Activated CD8-positive, alpha-beta T cell treated with anti-CD3 and anti-CD28 coated beads for 36 hours (primary cell): Measurements from ENCODE around the gene SIM2. TPM values are rescaled to one million over a fixed set of nuclear protein-coding genes. Genes with fewer than 3 reads are reported as not detected.

Experiments used
- ATAC-seq: fragments of 200-7000 bp; cut with Tn5 transposase; one replicate; pipeline ENCODE4 v1.10.0; 2021; ENCODE audit warnings: mild to moderate bottlenecking, moderate library complexity
- CTCF ChIA-PET: fragments of 350-600 bp; sonication (Branson Sonifier 250); formaldehyde crosslinking; loops from one replicate; lab custom pipeline; 2021; ENCODE audit warnings: antibody characterized with exemption; lab: Charles Lee
- POLR2A ChIA-PET: fragments of 350-600 bp; sonication (Branson Sonifier 250); formaldehyde crosslinking; loops from one replicate; lab custom pipeline; 2021; ENCODE audit warnings: antibody characterized with exemption; lab: Charles Lee
- DNase-seq: peaks from one replicate; pipeline ENCODE4 v3.0.0-alpha.2; 2020
- H3K27ac Mint-ChIP-seq: one replicate; pipeline ENCODE4 v1.8.0; 2021; ENCODE audit warnings: mild to moderate bottlenecking, mixed read lengths
- H3K27me3 Mint-ChIP-seq: one replicate; pipeline ENCODE4 v1.8.0; 2021; ENCODE audit warnings: mixed read lengths
- H3K36me3 Mint-ChIP-seq: one replicate; pipeline ENCODE4 v1.8.0; 2021; ENCODE audit warnings: low read depth, mixed read lengths
- H3K4me1 Mint-ChIP-seq: one replicate; pipeline ENCODE4 v1.8.0; 2021; ENCODE audit warnings: low read depth, mixed read lengths
- H3K4me3 Mint-ChIP-seq: one replicate; pipeline ENCODE4 v1.8.0; 2021; ENCODE audit warnings: mild to moderate bottlenecking, moderate library complexity, mixed read lengths
- H3K9me3 Mint-ChIP-seq: one replicate; pipeline ENCODE4 v1.8.0; 2021; ENCODE audit warnings: mixed read lengths
- intact Hi-C: fragments of 100-400 bp; cut with micrococcal nuclease; formaldehyde crosslinking; loops from one replicate; pipeline ENCODE4 v1.10.0; 2022
- total RNA-seq, 2 experiments: library from RNA; stranded (reverse); gene quantifications; one replicate each; pipeline ENCODE4 v1.2.3, GENCODE V29; 2021
- TF ChIP-seq, protein P1 (sequence below): fragments of 200-600 bp; IDR thresholded peaks from one replicate; pipeline ENCODE4 v1.8.0; 2022; ENCODE audit warnings: antibody characterized with exemption, mild to moderate bottlenecking

The SIM2 gene
- total RNA-seq, 2 experiments from 2014 or later: not detected

DNA sequence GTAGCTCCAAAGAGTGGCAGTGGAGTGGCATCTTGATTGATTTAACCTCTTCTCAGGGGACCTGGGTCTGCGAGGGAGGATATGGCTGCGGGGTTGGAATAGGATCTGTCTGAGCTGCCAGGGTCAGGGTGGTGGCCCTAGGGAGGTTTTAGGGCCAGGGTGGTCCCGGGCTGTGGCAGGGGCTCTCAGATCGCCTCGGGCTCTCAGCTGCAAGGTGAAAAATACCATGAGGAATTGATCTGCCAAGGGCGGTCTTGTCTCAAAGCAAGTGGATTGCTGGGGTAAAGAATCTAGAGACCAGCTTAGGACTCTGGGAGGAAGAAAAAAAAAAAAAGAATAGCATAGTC lies 3.7 kb downstream of the SIM2 start:
- H3K27me3 Mint-ChIP-seq: peaks cover 74% of the 10 kb centered on the region
- ChIA-PET CTCF (interaction anchor here (1.1 to 1.2 kb wide), 2 partner anchors 13 to 45 kb away, joined by 3 read pairs; no protein-coding TSS in a partner anchor), POLR2A (no interaction called here)
- H3K27ac Mint-ChIP-seq: no peak overlapping the region
- TF ChIP-seq, protein P1, sequence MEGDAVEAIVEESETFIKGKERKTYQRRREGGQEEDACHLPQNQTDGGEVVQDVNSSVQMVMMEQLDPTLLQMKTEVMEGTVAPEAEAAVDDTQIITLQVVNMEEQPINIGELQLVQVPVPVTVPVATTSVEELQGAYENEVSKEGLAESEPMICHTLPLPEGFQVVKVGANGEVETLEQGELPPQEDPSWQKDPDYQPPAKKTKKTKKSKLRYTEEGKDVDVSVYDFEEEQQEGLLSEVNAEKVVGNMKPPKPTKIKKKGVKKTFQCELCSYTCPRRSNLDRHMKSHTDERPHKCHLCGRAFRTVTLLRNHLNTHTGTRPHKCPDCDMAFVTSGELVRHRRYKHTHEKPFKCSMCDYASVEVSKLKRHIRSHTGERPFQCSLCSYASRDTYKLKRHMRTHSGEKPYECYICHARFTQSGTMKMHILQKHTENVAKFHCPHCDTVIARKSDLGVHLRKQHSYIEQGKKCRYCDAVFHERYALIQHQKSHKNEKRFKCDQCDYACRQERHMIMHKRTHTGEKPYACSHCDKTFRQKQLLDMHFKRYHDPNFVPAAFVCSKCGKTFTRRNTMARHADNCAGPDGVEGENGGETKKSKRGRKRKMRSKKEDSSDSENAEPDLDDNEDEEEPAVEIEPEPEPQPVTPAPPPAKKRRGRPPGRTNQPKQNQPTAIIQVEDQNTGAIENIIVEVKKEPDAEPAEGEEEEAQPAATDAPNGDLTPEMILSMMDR: no peak
- H3K9me3 Mint-ChIP-seq: no peaks in the 10 kb centered on the region
- DNase-seq (no peak), ATAC-seq (no peak)
- H3K4me3 Mint-ChIP-seq: no peak overlapping the region
- intact Hi-C loops: no loop called here
- H3K4me1 Mint-ChIP-seq: peaks cover 44% of the 10 kb centered on the region
- H3K36me3 Mint-ChIP-seq: no peaks in the 10 kb centered on the region

DNA sequence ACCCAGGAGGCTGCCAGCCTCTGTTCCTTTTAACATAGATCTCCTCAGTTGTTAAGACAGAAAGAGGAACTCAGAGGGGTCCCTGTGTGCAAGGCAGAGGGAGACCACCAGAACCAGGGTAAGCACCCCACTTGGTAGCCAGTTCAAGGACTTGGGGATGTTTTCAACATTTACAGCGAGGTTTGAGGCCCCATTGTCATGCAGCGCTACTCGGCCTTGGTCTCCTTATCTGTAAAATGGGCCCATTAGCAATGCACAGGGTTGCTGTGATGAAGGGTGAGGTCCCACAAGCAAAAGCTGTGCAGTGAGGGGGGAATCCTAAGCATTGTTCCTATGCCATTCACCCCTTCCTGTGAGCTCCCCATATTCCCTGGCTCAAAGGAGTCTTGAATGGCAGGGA lies 4.2 kb downstream of the SIM2 start:
- H3K4me3 Mint-ChIP-seq: no peak overlapping the region
- no peak overlapping the region for H3K27ac Mint-ChIP-seq
- intact Hi-C loops: no loop called here
- peaks cover 45% of the 10 kb centered on the region for H3K4me1 Mint-ChIP-seq
- no peaks in the 10 kb centered on the region for H3K9me3 Mint-ChIP-seq
- no peak for DNase-seq
- ChIA-PET CTCF (interaction anchor here (1.1 to 1.2 kb wide), 2 partner anchors 13 to 45 kb away, joined by 3 read pairs; no protein-coding TSS in a partner anchor), POLR2A (no interaction called here)
- H3K27me3 Mint-ChIP-seq: peaks cover 72% of the 10 kb centered on the region
- ATAC-seq: no peak
- H3K36me3 Mint-ChIP-seq: no peaks in the 10 kb centered on the region
- TF ChIP-seq, protein P1: no peak

DNA sequence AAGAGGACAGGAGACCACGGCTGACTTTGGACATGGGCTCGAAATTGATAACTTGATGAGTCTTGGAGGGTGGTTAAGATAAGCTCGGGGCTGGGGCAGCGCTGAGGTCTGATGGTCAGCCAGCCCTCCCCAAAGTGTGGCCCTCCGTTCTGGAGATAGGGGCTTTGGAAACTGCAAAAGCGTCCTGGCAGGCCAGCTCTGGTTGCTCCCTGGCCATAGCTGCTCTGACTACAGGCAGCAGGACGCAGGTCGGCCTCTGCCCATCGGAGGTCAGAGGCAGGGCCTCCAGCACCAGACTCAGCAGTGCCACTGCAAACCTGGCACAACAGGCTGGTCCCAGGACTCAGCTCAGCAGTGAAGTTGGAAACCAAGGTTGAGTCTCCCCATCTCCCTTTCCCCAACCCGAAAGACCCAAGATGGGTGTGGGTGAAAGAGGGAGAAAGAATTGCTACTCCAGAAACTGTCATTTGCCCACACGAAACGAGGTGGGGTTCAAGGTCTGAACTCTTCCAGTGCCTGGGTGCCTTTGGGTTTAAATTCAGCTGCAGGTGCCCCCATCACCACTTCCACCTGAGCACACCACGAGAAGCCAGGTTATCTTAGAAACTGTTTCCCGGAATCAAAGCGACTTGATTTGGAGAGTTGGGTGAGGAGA lies 4.8 kb downstream of the SIM2 start:
- H3K4me1 Mint-ChIP-seq: peaks cover 51% of the 10 kb centered on the region
- ATAC-seq: no peak

DNA sequence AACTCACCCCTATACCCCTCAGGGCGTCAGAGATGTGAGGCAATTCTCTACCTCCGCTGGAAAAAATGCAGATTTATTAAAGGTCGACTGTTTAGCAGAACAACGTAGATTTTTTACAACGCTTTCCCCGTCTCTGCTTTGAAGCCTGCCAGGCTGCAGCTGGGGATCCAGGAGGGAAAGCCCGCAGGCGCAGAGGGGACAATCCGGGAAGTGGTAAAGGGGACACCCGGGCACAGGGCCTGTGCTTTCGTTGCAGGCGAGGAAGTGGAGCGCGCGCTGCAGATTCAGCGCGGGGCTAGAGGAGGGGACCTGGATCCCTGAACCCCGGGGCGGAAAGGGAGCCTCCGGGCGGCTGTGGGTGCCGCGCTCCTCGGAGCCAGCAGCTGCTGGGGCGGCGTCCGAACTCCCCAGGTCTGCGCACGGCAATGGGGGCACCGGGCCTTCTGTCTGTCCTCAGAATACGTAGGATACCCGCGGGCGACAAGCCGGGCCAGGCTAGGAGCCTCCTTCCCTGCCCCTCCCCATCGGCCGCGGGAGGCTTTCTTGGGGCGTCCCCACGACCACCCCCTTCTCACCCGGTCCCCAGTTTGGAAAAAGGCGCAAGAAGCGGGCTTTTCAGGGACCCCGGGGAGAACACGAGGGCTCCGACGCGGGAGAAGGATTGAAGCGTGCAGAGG lies 5.5 kb downstream of the SIM2 start:
- no peak overlapping the region for H3K4me3 Mint-ChIP-seq
- no peak overlapping the region for H3K27ac Mint-ChIP-seq
- no peaks in the 10 kb centered on the region for H3K36me3 Mint-ChIP-seq
- H3K4me1 Mint-ChIP-seq: peaks cover 52% of the 10 kb centered on the region
- H3K9me3 Mint-ChIP-seq: no peaks in the 10 kb centered on the region
- DNase-seq (no peak), ATAC-seq (no peak)
- POLR2A ChIA-PET: no interaction called here
- intact Hi-C loops: no loop called here
- TF ChIP-seq, protein P1: no peak
- CTCF ChIA-PET: no interaction called here
- peaks cover 75% of the 10 kb centered on the region for H3K27me3 Mint-ChIP-seq

More for the DNA sequence above, 4.8 kb downstream of the SIM2 start:
- no peaks in the 10 kb centered on the region for H3K9me3 Mint-ChIP-seq
- no peak for DNase-seq
- TF ChIP-seq, protein P1: no peak
- H3K27ac Mint-ChIP-seq: no peak overlapping the region
- no peak overlapping the region for H3K4me3 Mint-ChIP-seq
- ChIA-PET POLR2A (interaction anchor here (0.5 kb wide), 1 partner anchor 106 kb away, joined by 3 read pairs; no protein-coding TSS in a partner anchor), CTCF (interaction anchor here (1.2 kb wide), 1 partner anchor 46 kb away, joined by 3 read pairs; no protein-coding TSS in a partner anchor)
- H3K27me3 Mint-ChIP-seq: peaks cover 73% of the 10 kb centered on the region
- intact Hi-C loops: no loop called here
- H3K36me3 Mint-ChIP-seq: no peaks in the 10 kb centered on the region
